HEK293 (cell line): ENCODE results near the gene GALNT9.
"Not testable (repeated sequence)": the region's sequence is repeated elsewhere in the genome, so short reads cannot be mapped to it uniquely, and the experiment has no call there.

Experiments used
- YY1 ChIP-seq: fragments of 450-650 bp; formaldehyde crosslinking; IDR thresholded peaks from 2 replicates; pipeline ENCODE4 v1.5.1; 2018; ENCODE audit warnings: missing biosample characterization, missing genetic modification characterization
- ZBTB1 ChIP-seq: fragments of 450-650 bp; formaldehyde crosslinking; IDR thresholded peaks from 2 replicates; pipeline ENCODE4 v1.5.1; 2016; ENCODE audit warnings: missing biosample characterization, missing genetic modification characterization
- ZFP3 ChIP-seq: fragments of 450-650 bp; formaldehyde crosslinking; IDR thresholded peaks from 2 replicates; pipeline ENCODE4 v1.5.1; 2016; ENCODE audit warnings: low read depth, missing biosample characterization, missing genetic modification characterization
- ZNF274 ChIP-seq, 2 experiments: fragments of 200-500 bp in 1 of 2; fragments of 450-650 bp in 1 of 2; sonication (Bioruptor generic) in 1 of 2; formaldehyde crosslinking in 1 of 2; IDR thresholded peaks; 2 replicates each; pipeline versions ENCODE4 v1.5.1 to v1.6.1; 2014 to 2016; ENCODE audit warnings: borderline replicate concordance in 1 of 2, inconsistent platforms in 1 of 2, low read length in 1 of 2, missing biosample characterization in 1 of 2, missing genetic modification characterization in 1 of 2
- ZNF426 ChIP-seq: fragments of 450-650 bp; formaldehyde crosslinking; IDR thresholded peaks from 2 replicates; pipeline ENCODE4 v1.5.1; 2017; ENCODE audit warnings: missing biosample characterization, missing genetic modification characterization, mild to moderate bottlenecking, inconsistent platforms, moderate library complexity
- ZNF660 ChIP-seq: fragments of 450-650 bp; IDR thresholded peaks from 2 replicates; pipeline ENCODE4 v1.5.1; 2018; ENCODE audit warnings: missing biosample characterization, mild to moderate bottlenecking, missing genetic modification characterization
- ZNF830 ChIP-seq: fragments of 450-650 bp; IDR thresholded peaks from 2 replicates; pipeline ENCODE4 v1.5.0; 2018; ENCODE audit warnings: missing biosample characterization, missing genetic modification characterization, low read depth, mild to moderate bottlenecking, moderate library complexity
- TF ChIP-seq, protein P1 (sequence below): fragments of 450-650 bp; formaldehyde crosslinking; IDR thresholded peaks from 2 replicates; pipeline ENCODE4 v1.5.1; 2016; ENCODE audit warnings: missing biosample characterization, missing genetic modification characterization
- TF ChIP-seq, protein P2 (sequence below): fragments of 450-650 bp; formaldehyde crosslinking; IDR thresholded peaks from 2 replicates; pipeline ENCODE4 v1.5.1; 2016; ENCODE audit warnings: missing biosample characterization, missing genetic modification characterization

DNA sequence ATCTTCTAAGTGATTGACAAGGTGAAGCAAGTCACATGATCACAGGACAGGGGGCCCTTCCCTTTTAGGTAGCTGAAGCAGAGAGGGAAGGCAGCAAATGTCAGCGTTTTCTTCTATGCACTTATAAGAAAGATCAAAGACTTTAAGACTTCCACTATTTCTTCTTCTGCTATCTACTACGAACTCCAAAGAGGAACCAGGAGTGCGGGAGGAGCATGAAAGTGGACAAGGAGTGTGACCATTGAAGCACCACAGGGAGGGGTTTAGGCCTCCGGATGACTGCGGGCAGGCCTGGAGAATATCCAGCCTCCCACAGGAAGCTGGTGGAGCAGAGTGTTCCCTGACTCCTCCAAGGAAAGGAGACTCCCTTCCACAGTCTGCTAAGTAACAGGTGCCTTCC lies 76.4 kb downstream of the GALNT9 start:
- not testable (repeated sequence) for TF ChIP-seq ZNF660 (tag by site-specific recombination); YY1 (tag by site-specific recombination); ZNF274 (IDR thresholded peaks at IDR 0.05; ENCODE audit: low read length); ZNF274 (tag by site-specific recombination; IDR thresholded peaks at IDR 0.05; ENCODE audit: borderline replicate concordance); ZNF426 (tag by site-specific recombination); ZNF830 (tag by site-specific recombination); ZBTB1; ZFP3 (tag by site-specific recombination)
- TF ChIP-seq, protein P1, sequence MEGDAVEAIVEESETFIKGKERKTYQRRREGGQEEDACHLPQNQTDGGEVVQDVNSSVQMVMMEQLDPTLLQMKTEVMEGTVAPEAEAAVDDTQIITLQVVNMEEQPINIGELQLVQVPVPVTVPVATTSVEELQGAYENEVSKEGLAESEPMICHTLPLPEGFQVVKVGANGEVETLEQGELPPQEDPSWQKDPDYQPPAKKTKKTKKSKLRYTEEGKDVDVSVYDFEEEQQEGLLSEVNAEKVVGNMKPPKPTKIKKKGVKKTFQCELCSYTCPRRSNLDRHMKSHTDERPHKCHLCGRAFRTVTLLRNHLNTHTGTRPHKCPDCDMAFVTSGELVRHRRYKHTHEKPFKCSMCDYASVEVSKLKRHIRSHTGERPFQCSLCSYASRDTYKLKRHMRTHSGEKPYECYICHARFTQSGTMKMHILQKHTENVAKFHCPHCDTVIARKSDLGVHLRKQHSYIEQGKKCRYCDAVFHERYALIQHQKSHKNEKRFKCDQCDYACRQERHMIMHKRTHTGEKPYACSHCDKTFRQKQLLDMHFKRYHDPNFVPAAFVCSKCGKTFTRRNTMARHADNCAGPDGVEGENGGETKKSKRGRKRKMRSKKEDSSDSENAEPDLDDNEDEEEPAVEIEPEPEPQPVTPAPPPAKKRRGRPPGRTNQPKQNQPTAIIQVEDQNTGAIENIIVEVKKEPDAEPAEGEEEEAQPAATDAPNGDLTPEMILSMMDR (tag by site-specific recombination) = not testable (repeated sequence)
- TF ChIP-seq, protein P2, sequence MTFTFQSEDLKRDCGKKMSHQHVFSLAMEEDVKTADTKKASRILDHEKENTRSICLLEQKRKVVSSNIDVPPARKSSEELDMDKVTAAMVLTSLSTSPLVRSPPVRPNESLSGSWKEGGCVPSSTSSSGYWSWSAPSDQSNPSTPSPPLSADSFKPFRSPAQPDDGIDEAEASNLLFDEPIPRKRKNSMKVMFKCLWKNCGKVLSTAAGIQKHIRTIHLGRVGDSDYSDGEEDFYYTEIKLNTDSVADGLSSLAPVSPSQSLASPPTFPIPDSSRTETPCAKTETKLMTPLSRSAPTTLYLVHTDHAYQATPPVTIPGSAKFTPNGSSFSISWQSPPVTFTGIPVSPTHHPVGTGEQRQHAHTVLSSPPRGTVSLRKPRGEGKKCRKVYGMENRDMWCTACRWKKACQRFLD (tag by site-specific recombination) = not testable (repeated sequence)
